MCF 10A (cell line): ENCODE data around the gene PTAFR. TPM values are rescaled to one million over a fixed set of nuclear protein-coding genes. Genes with fewer than 3 reads are reported as not detected.

Source experiments
- BruUV-seq: library from RNA; stranded (reverse); fragments of 400-500 nt; replicated peaks from 2 replicates; lab custom pipeline; 2021; lab: Mats Ljungman, UMichigan
- CTCF ChIA-PET: fragments of 300-600 bp; sonication (Branson Sonifier 250); formaldehyde crosslinking; extraction: SDS; loops from one replicate; lab custom pipeline; 2021; ENCODE audit warnings: antibody characterized with exemption, inconsistent platforms; lab: Yijun Ruan, JAX
- POLR2A ChIA-PET: fragments of 300-600, 350-650 bp; sonication (Branson Sonifier 250); formaldehyde crosslinking; extraction: SDS; loops from one replicate; lab custom pipeline; 2020; ENCODE audit warnings: antibody characterized with exemption, inconsistent platforms; lab: Yijun Ruan, JAX
- DNase-seq: peaks from one replicate; pipeline ENCODE4 v3.0.0-alpha.2; 2018; ENCODE audit not compliant: unreplicated experiment
- H3K27ac Mint-ChIP-seq: one replicate; pipeline ENCODE4 v1.8.0; 2022; ENCODE audit warnings: mild to moderate bottlenecking, low read depth, mixed read lengths; ENCODE audit not compliant: unreplicated experiment
- H3K27me3 Mint-ChIP-seq: one replicate; pipeline ENCODE4 v1.8.0; 2022; ENCODE audit warnings: mixed read lengths; ENCODE audit not compliant: insufficient read depth, unreplicated experiment
- H3K36me3 Mint-ChIP-seq: one replicate; pipeline ENCODE4 v1.8.0; 2022; ENCODE audit warnings: mild to moderate bottlenecking, moderate library complexity, mixed read lengths; ENCODE audit not compliant: insufficient read depth, unreplicated experiment
- H3K4me1 Mint-ChIP-seq: one replicate; pipeline ENCODE4 v1.8.0; 2022; ENCODE audit warnings: mixed read lengths; ENCODE audit not compliant: insufficient read depth, unreplicated experiment
- H3K4me3 Mint-ChIP-seq: one replicate; pipeline ENCODE4 v1.8.0; 2022; ENCODE audit warnings: mild to moderate bottlenecking, moderate library complexity, mixed read lengths; ENCODE audit not compliant: unreplicated experiment
- H3K9me3 Mint-ChIP-seq: one replicate; pipeline ENCODE4 v1.8.0; 2022; ENCODE audit warnings: mixed read lengths; ENCODE audit not compliant: unreplicated experiment
- intact Hi-C: fragments of 100-400 bp; cut with micrococcal nuclease; formaldehyde crosslinking; loops from 2 replicates; pipeline ENCODE4 v1.14.1; 2022
- total RNA-seq: library from RNA; stranded (reverse); gene quantifications from 2 replicates; pipeline ENCODE4 v1.2.3, GENCODE V29; 2022
- TF ChIP-seq, protein P1 (sequence below): fragments of 200-600 bp; IDR thresholded peaks from one replicate; pipeline ENCODE4 v1.8.0; 2022; ENCODE audit warnings: antibody characterized with exemption, mild to moderate bottlenecking; ENCODE audit not compliant: unreplicated experiment

The PTAFR gene
- total RNA-seq, 1 experiment from 2014 or later = 1.6 TPM

DNA sequence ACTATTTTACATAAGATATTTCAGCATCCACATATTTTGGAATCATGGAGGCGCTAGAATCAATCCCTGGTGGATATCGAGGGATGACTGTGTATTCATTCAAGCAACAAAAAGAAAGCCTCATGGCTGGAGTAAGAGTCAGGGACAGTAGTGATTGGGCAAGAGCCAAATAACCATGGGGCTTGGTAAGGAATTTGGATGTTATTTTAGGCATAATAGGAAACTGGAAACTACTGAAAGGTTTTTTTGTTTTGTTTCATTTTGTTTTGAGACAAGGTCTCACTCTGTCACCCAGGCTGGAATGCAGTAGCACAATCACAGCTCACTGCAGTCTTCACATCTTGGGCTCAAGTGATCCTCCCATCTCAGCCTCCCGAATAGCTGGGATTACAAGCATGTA is 54.3 kb downstream of the PTAFR start:
- Mint-ChIP-seq H3K4me3 (no peak overlapping the region), H3K27me3 (no peaks in the 10 kb centered on the region), H3K27ac (no peak overlapping the region), H3K4me1 (peaks cover 12% of the 10 kb centered on the region), H3K36me3 (no peaks in the 10 kb centered on the region), H3K9me3 (no peaks in the 10 kb centered on the region)
- POLR2A ChIA-PET = interaction anchor here (1.2 kb wide), 2 partner anchors 15 to 33 kb away, joined by 3 to 6 read pairs; no protein-coding TSS in a partner anchor
- TF ChIP-seq, protein P1, sequence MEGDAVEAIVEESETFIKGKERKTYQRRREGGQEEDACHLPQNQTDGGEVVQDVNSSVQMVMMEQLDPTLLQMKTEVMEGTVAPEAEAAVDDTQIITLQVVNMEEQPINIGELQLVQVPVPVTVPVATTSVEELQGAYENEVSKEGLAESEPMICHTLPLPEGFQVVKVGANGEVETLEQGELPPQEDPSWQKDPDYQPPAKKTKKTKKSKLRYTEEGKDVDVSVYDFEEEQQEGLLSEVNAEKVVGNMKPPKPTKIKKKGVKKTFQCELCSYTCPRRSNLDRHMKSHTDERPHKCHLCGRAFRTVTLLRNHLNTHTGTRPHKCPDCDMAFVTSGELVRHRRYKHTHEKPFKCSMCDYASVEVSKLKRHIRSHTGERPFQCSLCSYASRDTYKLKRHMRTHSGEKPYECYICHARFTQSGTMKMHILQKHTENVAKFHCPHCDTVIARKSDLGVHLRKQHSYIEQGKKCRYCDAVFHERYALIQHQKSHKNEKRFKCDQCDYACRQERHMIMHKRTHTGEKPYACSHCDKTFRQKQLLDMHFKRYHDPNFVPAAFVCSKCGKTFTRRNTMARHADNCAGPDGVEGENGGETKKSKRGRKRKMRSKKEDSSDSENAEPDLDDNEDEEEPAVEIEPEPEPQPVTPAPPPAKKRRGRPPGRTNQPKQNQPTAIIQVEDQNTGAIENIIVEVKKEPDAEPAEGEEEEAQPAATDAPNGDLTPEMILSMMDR = no peak
- peak; percentile 47 for DNase-seq
- CTCF ChIA-PET = interaction anchor here (0.6 kb wide), 1 partner anchor 86 kb away, joined by 5 read pairs; no protein-coding TSS in a partner anchor
- intact Hi-C loops = no loop called here
- BruUV-seq = no TSS peak

DNA sequence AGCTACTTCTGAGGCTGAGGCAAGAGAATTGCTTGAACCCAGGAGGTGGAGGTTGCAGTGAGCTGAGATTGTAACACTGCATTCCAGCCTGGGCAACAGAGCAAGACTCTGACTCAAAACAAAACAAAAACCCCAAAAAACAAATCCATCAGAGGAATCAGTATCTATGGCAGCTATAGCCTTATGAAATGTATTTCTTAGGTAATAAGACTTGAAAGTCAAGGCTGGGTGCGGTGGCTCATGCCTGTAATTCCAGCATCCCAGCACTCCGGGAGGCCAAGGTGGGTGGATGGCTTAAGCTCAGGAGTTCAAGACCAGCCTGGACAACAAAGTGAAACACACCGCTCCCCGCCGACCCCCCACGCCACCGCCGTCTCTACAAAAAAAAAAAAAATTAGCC is 56.9 kb downstream of the PTAFR start:
- DNase-seq = no peak
- POLR2A ChIA-PET = interaction anchor here (0.8 to 1.5 kb wide), 2 partner anchors 9 to 16 kb away, joined by 3 to 4 read pairs; no protein-coding TSS in a partner anchor
- Mint-ChIP-seq H3K36me3 (no peaks in the 10 kb centered on the region), H3K9me3 (no peaks in the 10 kb centered on the region), H3K4me1 (peaks cover 12% of the 10 kb centered on the region), H3K27ac (no peak overlapping the region), H3K27me3 (no peaks in the 10 kb centered on the region), H3K4me3 (no peak overlapping the region)
- BruUV-seq = no TSS peak
- TF ChIP-seq, protein P1 = no peak
- CTCF ChIA-PET = interaction anchor here (0.6 to 1.5 kb wide), 5 partner anchors 16 to 789 kb away, joined by 3 to 8 read pairs (median 3); no protein-coding TSS in a partner anchor
- intact Hi-C loops = no loop called here

DNA sequence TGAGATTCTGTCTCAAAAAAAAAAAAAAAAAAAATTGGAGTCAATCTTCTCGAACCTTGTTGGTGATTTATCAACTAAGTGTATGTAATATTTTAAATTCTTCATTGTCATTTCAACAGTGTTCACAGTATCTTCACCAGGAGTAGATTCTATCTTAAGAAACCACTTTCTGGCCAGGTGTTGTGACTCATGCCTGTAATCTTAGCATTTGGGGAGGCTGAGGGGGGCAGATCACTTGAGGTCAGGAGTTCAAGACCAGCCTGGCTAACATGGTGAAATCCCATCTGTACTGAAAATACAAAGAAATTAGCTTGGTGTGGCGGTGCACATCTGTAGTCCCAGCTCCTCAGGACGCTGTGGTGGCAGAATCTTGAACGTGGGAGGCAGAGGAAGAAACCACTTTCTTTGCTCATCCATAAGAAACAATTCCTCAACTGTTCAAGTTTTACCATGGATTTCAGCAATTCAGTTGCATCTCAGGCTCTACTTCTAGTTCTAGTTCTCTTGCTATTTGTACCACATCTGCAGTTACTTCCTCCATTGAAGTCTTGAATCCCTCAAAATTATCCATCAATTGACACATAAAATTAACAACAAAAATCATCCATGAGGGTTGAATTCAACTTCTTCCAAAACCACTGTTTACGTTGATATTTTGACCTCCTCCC is 57.7 kb downstream of the PTAFR start:
- no peak for DNase-seq
- no peak overlapping the region for H3K4me3 Mint-ChIP-seq
- H3K36me3 Mint-ChIP-seq = no peaks in the 10 kb centered on the region
- H3K27ac Mint-ChIP-seq = no peak overlapping the region
- H3K27me3 Mint-ChIP-seq = no peaks in the 10 kb centered on the region
- CTCF ChIA-PET = interaction anchor here (1.2 to 1.5 kb wide), 2 partner anchors 17 to 27 kb away, joined by 3 to 7 read pairs; no protein-coding TSS in a partner anchor
- intact Hi-C loops = no loop called here
- POLR2A ChIA-PET = no interaction called here
- TF ChIP-seq, protein P1 = no peak
- H3K4me1 Mint-ChIP-seq = peaks cover 11% of the 10 kb centered on the region
- H3K9me3 Mint-ChIP-seq = no peaks in the 10 kb centered on the region
- BruUV-seq = no TSS peak

DNA sequence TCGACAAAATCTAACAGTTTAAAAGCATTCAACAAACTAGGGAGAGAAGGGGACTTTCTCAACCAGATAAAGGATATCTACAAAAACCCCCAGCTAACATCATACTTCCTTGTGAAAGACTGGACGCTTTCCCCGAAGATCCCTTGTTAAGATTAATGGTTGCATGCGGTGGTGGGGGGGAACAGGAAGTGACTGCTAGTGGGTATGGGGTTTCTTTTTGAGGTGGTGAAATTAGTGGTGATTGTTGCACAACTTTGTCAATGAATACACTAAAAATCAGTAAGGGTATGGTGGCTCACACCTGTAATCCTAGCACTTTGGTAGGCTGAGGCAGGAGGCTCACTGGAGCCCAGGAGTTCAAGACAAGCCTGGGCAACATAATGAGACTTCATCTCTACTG is 61.2 kb downstream of the PTAFR start:
- Mint-ChIP-seq H3K27ac (no peak overlapping the region), H3K9me3 (no peaks in the 10 kb centered on the region), H3K4me3 (no peak overlapping the region), H3K36me3 (no peaks in the 10 kb centered on the region), H3K4me1 (peaks cover 9% of the 10 kb centered on the region), H3K27me3 (no peaks in the 10 kb centered on the region)
- ChIA-PET CTCF (interaction anchor here (0.6 kb wide), 1 partner anchor 150 kb away, joined by 5 read pairs; no protein-coding TSS in a partner anchor), POLR2A (no interaction called here)
- no TSS peak for BruUV-seq
- TF ChIP-seq, protein P1 = no peak
- intact Hi-C loops = no loop called here
- no peak for DNase-seq
